Body of pancreas (tissue), 4 donors: ENCODE results near the gene MLPH. TPM values are rescaled to one million over a fixed set of nuclear protein-coding genes. Genes with fewer than 3 reads are reported as not detected.

Source experiments
- ATAC-seq: fragments of 150-250 bp; one replicate; pipeline ENCODE4 v1.9.1; 2016
- DNase-seq, 4 donors: peaks; one replicate each; pipeline ENCODE4 v3.0.0-alpha.2; 2019
- H3K27ac ChIP-seq, 4 donors: fragments of 200-600 bp; sonication (generic); 1 replicate in 3 of 4; 2 replicates in 1 of 4; pipeline versions ENCODE4 v1.5.1 to v1.6.1; 2016 to 2019; ENCODE audit warnings: mild to moderate bottlenecking in 1 of 4, mixed read lengths in 1 of 4, moderate library complexity in 1 of 4
- H3K27me3 ChIP-seq, 2 donors: fragments of 200-600 bp; sonication (generic); one replicate each; pipeline ENCODE4 v1.6.0; 2016; ENCODE audit warnings: mild to moderate bottlenecking in 1 of 2
- H3K36me3 ChIP-seq, 2 donors: fragments of 200-600 bp; sonication (generic); replicated peaks in 1 of 2; 2 replicates each; pipeline ENCODE4 v1.5.1; 2016; ENCODE audit warnings: low read depth in 2 of 2; ENCODE audit not compliant: insufficient read depth in 1 of 2
- H3K4me1 ChIP-seq: fragments of 200-600 bp; sonication (generic); one replicate; pipeline ENCODE4 v1.6.0; 2016
- H3K4me3 ChIP-seq, 2 donors: fragments of 200-600 bp; sonication (generic); 1 replicate in 1 of 2; 2 replicates in 1 of 2; pipeline ENCODE4 v1.5.1; 2016 to 2019
- H3K9me3 ChIP-seq, 3 donors: fragments of 200-600 bp; sonication (generic); 1 replicate in 2 of 3; 2 replicates in 1 of 3; pipeline ENCODE4 v1.5.1; 2016
- POLR2A ChIP-seq, 3 donors: fragments of 450-650 bp; IDR thresholded peaks; one replicate each; pipeline ENCODE4 v1.6.1; 2016; ENCODE audit warnings: antibody characterized with exemption in 3 of 3, mild to moderate bottlenecking in 2 of 3
- WGBS, 2 donors: methylation state at CpG; one replicate each; pipeline ENCODE4 v1.1.5; 2017; 5-methylcytosine and 5-hydroxymethylcytosine counted together
- intact Hi-C: fragments of 100-400 bp; cut with DNase I; formaldehyde crosslinking; loops from one replicate; pipeline ENCODE4 v1.15.1; 2023
- total RNA-seq, 2 donors: library from RNA; depleted of rRNA; stranded (reverse); fragments of >200 nt; gene quantifications; one replicate each; pipeline ENCODE4 v1.1.0, GENCODE V29; 2016
- TF ChIP-seq, protein P1 (sequence below), 7 experiments: fragments of 450-650 bp in 4 of 7; fragments of 200-600 bp in 3 of 7; sonication (generic) in 3 of 7; IDR thresholded peaks; one replicate each; pipeline ENCODE4 v1.5.1; 2016 to 2019; ENCODE audit warnings: antibody characterized with exemption in 7 of 7

The MLPH gene
- total RNA-seq, 2 donors from 2014 or later: 30.3 to 64.3 TPM

DNA sequence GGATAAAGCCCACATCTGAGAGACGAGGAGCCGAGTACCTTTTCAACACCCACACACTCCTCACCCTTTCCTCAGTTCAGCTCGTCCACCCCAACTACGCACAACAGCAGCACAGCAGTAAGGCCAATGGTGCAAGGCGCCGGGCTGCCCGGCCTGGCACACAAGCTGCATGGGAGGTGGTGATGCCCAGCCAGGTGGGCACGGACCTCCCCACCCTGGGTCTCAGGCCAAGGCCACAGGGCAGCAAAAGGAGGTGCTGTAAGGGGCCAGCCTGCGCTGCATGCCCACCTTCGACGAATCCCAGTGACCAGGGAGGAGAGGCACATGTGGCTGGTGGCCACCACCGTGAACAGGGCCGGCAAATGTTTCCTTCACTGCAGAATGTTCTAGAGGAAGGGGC lies 36.5 kb upstream of the MLPH start:
- ATAC-seq (no peak), DNase-seq (no peak)
- intact Hi-C loops: no loop called here
- no peak overlapping the region for H3K4me3 ChIP-seq
- no peaks in the 10 kb centered on the region for H3K36me3 ChIP-seq
- peaks cover 7% of the 10 kb centered on the region for H3K4me1 ChIP-seq
- no peaks in the 10 kb centered on the region for H3K27me3 ChIP-seq
- H3K27ac ChIP-seq: no peak overlapping the region
- H3K9me3 ChIP-seq: no peaks in the 10 kb centered on the region
- TF ChIP-seq, protein P1, sequence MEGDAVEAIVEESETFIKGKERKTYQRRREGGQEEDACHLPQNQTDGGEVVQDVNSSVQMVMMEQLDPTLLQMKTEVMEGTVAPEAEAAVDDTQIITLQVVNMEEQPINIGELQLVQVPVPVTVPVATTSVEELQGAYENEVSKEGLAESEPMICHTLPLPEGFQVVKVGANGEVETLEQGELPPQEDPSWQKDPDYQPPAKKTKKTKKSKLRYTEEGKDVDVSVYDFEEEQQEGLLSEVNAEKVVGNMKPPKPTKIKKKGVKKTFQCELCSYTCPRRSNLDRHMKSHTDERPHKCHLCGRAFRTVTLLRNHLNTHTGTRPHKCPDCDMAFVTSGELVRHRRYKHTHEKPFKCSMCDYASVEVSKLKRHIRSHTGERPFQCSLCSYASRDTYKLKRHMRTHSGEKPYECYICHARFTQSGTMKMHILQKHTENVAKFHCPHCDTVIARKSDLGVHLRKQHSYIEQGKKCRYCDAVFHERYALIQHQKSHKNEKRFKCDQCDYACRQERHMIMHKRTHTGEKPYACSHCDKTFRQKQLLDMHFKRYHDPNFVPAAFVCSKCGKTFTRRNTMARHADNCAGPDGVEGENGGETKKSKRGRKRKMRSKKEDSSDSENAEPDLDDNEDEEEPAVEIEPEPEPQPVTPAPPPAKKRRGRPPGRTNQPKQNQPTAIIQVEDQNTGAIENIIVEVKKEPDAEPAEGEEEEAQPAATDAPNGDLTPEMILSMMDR (IDR thresholded peaks at IDR 0.05): no peak
- no peak for TF ChIP-seq POLR2A (IDR thresholded peaks at IDR 0.05)
- 79 to 80% methylated on average over 9 to 12 of the region's 13 CpGs for WGBS, 2 donors

DNA sequence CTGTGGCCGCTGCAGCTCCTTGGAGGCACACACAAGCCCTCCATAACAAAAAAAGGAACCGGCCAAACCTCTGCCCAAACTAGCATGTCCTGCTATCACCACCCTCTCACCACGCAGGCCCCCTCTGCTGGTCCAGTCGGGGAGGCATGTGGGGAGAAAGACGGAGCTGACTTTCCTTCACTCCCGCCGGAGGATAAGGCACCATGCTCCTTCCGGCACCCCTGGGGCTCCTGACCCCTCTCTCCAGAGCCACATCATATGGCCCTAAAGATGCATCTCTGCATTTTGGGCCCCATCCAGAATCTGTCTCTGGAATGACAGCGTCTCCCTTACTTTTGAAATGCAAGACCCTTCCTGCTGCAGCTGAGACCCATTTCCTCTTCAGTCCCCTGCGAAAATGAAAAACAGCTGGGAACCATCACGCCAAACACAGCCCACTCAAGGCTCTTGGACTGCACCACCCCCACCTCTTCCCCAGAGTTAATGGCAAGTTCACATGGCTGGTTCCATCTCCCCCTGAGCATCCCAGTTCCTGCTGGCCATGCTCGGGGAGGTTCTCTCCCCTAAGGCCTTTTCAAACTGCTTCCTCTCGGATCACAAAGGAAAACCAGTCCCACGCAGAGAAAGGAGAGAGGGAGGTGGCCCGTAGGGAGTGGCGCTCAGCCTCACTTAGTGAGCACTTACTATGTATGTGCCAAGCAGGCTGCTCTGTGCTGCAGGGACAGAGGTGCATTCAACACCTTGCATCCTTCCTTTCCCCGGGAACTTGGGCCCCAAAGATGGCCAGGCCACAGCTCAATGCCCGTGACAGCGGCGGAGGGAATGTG lies 35.2 kb upstream of the MLPH start:
- intact Hi-C loops: no loop called here
- peaks cover 7% of the 10 kb centered on the region for H3K4me1 ChIP-seq
- H3K9me3 ChIP-seq: no peaks in the 10 kb centered on the region
- H3K36me3 ChIP-seq: no peaks in the 10 kb centered on the region
- DNase-seq (no peak), ATAC-seq (no peak)
- H3K4me3 ChIP-seq: no peak overlapping the region
- H3K27me3 ChIP-seq: no peaks in the 10 kb centered on the region
- TF ChIP-seq, protein P1 (IDR thresholded peaks at IDR 0.05): no peak
- TF ChIP-seq POLR2A (IDR thresholded peaks at IDR 0.05): no peak
- no peak overlapping the region for H3K27ac ChIP-seq
- WGBS, 2 donors: 60 to 63% methylated on average over 17 to 20 of the region's 20 CpGs

DNA sequence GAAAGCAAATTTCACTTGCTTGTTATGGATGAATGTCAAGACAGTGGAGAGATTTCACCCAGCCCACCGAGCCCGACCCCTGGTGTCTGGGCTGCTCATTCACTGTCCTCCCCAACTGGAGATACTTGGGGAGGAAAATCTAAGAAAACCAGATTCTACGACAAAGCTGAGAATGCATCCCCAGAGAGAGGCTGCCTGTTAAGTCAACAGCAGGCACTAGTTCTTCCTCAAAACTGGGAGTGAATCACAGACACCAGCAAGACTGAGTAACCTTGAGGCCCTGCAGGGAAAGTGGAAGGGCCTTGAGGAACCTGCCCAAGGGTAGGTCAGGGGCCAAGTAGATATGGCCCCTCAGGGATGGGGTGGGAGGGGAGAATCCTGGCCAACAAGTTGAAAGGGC lies 34.2 kb upstream of the MLPH start:
- no peaks in the 10 kb centered on the region for H3K27me3 ChIP-seq
- H3K27ac ChIP-seq: no peak overlapping the region
- DNase-seq (no peak), ATAC-seq (no peak)
- H3K4me3 ChIP-seq: no peak overlapping the region
- intact Hi-C loops: no loop called here
- H3K4me1 ChIP-seq: peaks cover 7% of the 10 kb centered on the region
- no peaks in the 10 kb centered on the region for H3K36me3 ChIP-seq
- H3K9me3 ChIP-seq: no peaks in the 10 kb centered on the region
- TF ChIP-seq, protein P1 (IDR thresholded peaks at IDR 0.05): no peak
- no peak for TF ChIP-seq POLR2A (IDR thresholded peaks at IDR 0.05)
- 79 to 89% methylated on average over 3 of the region's 3 CpGs for WGBS, 2 donors

DNA sequence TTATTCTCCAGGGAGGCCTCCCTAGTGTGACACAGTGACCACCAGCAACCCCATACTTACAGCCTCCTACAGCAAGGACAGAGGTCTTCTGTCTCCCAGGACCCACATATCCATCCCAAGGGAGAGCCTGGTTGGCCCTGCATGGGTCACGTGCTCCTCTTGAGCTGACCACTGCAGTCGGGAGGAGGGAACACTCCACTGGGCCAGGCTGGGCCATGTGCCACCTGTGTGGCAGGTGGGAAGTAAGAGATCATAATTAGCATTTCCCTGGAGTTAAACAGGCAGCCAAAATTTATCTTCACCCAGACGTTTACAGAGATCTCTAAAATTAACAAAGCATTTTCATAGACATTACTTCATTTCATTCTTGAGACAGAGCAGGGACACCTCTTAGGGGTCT lies 33.4 kb upstream of the MLPH start:
- no peaks in the 10 kb centered on the region for H3K27me3 ChIP-seq
- H3K36me3 ChIP-seq: no peaks in the 10 kb centered on the region
- H3K9me3 ChIP-seq: no peaks in the 10 kb centered on the region
- no peak for ATAC-seq
- DNase-seq: no peak
- TF ChIP-seq, protein P1 (IDR thresholded peaks at IDR 0.05): no peak
- no peak for TF ChIP-seq POLR2A (IDR thresholded peaks at IDR 0.05)
- no peak overlapping the region for H3K4me3 ChIP-seq
- intact Hi-C loops: no loop called here
- peaks cover 7% of the 10 kb centered on the region for H3K4me1 ChIP-seq
- no peak overlapping the region for H3K27ac ChIP-seq
- 37 to 54% methylated on average over 3 of the region's 3 CpGs for WGBS, 2 donors

DNA sequence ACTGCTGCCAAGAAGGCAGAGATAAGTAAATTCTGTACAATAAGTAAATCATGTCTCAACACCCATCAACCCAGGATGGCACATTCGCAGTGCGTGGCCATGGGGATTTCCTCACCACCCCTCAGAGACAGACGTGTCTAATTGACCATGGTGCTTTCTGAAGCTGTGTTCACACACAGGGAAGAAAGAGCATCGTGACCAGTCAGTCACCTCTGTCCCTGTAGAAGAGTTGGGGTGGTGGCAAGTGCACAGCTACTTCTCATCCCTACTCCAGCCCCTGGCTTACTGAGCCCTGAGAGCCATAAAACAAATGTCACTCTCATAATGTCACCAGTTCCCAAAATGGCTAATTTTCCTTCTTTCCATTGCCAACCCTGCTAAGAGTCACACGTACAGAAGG lies 31.3 kb upstream of the MLPH start:
- TF ChIP-seq POLR2A (IDR thresholded peaks at IDR 0.05): no peak
- TF ChIP-seq, protein P1 (IDR thresholded peaks at IDR 0.05): no peak
- DNase-seq (no peak), ATAC-seq (no peak)
- Histone ChIP-seq H3K27ac (no peak overlapping the region), H3K4me3 (no peak overlapping the region), H3K27me3 (no peaks in the 10 kb centered on the region), H3K4me1 (no peaks in the 10 kb centered on the region), H3K9me3 (no peaks in the 10 kb centered on the region), H3K36me3 (no peaks in the 10 kb centered on the region)
- intact Hi-C loops: no loop called here
- WGBS, 2 donors: 75 to 85% methylated on average over 5 of the region's 5 CpGs
